Caco-2 (cell line): ENCODE results near the gene FMN1. TPM values are rescaled to one million over a fixed set of nuclear protein-coding genes. Genes with fewer than 3 reads are reported as not detected.

Experiments
- BruUV-seq: library from RNA; stranded (reverse); fragments of 400-500 nt; replicated peaks from 2 replicates; lab custom pipeline; 2021; lab: Mats Ljungman, UMichigan
- CTCF ChIA-PET: fragments of 300-600 bp; sonication (Branson Sonifier 250); formaldehyde crosslinking; loops from one replicate; lab custom pipeline; 2022; ENCODE audit warnings: antibody characterized with exemption; lab: Charles Lee
- POLR2A ChIA-PET: fragments of 300-600 bp; sonication (Branson Sonifier 250); formaldehyde crosslinking; loops from one replicate; lab custom pipeline; 2022; ENCODE audit warnings: antibody characterized with exemption; lab: Charles Lee
- DNase-seq, 2 experiments: peaks; one replicate each; pipeline versions ENCODE4 v3.0.0 to v3.0.0-alpha.2; 2020 to 2022
- H3K27me3 ChIP-seq: replicated peaks from 2 replicates; pipeline ENCODE4 v1.6.0; 2011; ENCODE audit warnings: low read length; ENCODE audit not compliant: control insufficient read depth, insufficient read depth
- H3K36me3 ChIP-seq: 2 replicates; pipeline ENCODE4 v1.5.1; 2011; ENCODE audit warnings: low read length; ENCODE audit not compliant: control insufficient read depth, insufficient read depth
- H3K4me1 ChIP-seq: fragments of 250-450 bp; sonication (Bioruptor Pico); 2 replicates; pipeline ENCODE4 v1.5.1; 2020; ENCODE audit warnings: mild to moderate bottlenecking
- H3K4me3 ChIP-seq: 2 replicates; pipeline ENCODE4 v1.5.1; 2011; ENCODE audit warnings: low read depth, mild to moderate bottlenecking, control low read depth, low read length
- H3K9me3 ChIP-seq: fragments of 250-450 bp; sonication (Bioruptor Pico); 2 replicates; pipeline ENCODE4 v1.5.1; 2020; ENCODE audit warnings: mild to moderate bottlenecking, moderate library complexity
- H3K27ac Mint-ChIP-seq: one replicate; pipeline ENCODE4 v1.8.0; 2022; ENCODE audit warnings: mixed read lengths; ENCODE audit not compliant: unreplicated experiment
- H3K27me3 Mint-ChIP-seq: one replicate; pipeline ENCODE4 v1.8.0; 2022; ENCODE audit warnings: mixed read lengths; ENCODE audit not compliant: insufficient read depth, unreplicated experiment
- H3K36me3 Mint-ChIP-seq: one replicate; pipeline ENCODE4 v1.8.0; 2022; ENCODE audit warnings: mild to moderate bottlenecking, mixed read lengths; ENCODE audit not compliant: insufficient read depth, unreplicated experiment
- H3K4me1 Mint-ChIP-seq: one replicate; pipeline ENCODE4 v1.8.0; 2022; ENCODE audit warnings: low read depth, mixed read lengths; ENCODE audit not compliant: unreplicated experiment
- H3K4me3 Mint-ChIP-seq: one replicate; pipeline ENCODE4 v1.8.0; 2022; ENCODE audit warnings: mild to moderate bottlenecking, moderate library complexity, mixed read lengths; ENCODE audit not compliant: unreplicated experiment
- H3K9me3 Mint-ChIP-seq: one replicate; pipeline ENCODE4 v1.8.0; 2022; ENCODE audit warnings: mixed read lengths; ENCODE audit not compliant: unreplicated experiment
- CTCF ChIP-seq, 2 experiments: fragments of 200-600 bp in 1 of 2; IDR thresholded peaks; 1 replicate in 1 of 2; 2 replicates in 1 of 2; pipeline versions ENCODE4 v1.5.1 to v1.8.0; 2011 to 2022; ENCODE audit warnings: antibody characterized with exemption in 1 of 2, control low read depth in 1 of 2, inconsistent platforms in 1 of 2, low read depth in 1 of 2, low read length in 1 of 2, mild to moderate bottlenecking in 1 of 2, moderate library complexity in 1 of 2; ENCODE audit not compliant: insufficient read depth in 1 of 2, severe bottlenecking in 1 of 2, unreplicated experiment in 1 of 2
- intact Hi-C: fragments of 100-400 bp; cut with micrococcal nuclease; formaldehyde crosslinking; loops from one replicate; pipeline ENCODE4 v1.10.0; 2022; ENCODE audit not compliant: unreplicated experiment
- total RNA-seq: library from RNA; stranded (reverse); gene quantifications from 2 replicates; pipeline ENCODE4 v1.2.3, GENCODE V29; 2022

Gene FMN1
- total RNA-seq, 1 experiment from 2014 or later: 1.6 TPM

DNA sequence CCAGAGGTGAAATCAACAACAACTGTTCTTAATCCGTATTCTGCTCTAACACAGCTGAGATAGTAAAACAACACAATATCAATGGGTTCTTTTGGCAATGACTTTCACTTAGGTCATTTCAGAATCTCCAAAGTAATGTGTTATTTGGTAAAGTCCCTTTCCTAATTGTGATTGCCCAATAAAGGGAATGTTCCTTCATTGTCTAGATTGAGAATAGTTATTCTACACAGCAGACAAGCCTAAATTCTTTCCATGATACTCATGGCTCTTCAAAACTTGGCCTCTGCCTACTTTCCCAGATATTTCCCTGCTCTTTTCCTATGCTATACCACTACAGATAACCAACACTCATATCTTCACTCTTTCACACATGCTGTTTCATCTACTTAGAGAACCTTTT is 219.8 kb downstream of the FMN1 start:
- Histone ChIP-seq H3K27me3 (no peaks in the 10 kb centered on the region), H3K4me1 (no peaks in the 10 kb centered on the region), H3K36me3 (no peaks in the 10 kb centered on the region), H3K4me3 (no peak overlapping the region), H3K9me3 (no peaks in the 10 kb centered on the region; the same call in 1 of the 2 replicates)
- TF ChIP-seq CTCF (IDR thresholded peaks at IDR 0.05; ENCODE audit: insufficient read depth in 1 of 2, low read depth in 1 of 2, low read length in 1 of 2, severe bottlenecking in 1 of 2, unreplicated experiment in 1 of 2): no peak
- intact Hi-C loops: no loop called here
- DNase-seq: no peak
- peaks cover 6% of the 10 kb centered on the region for H3K27me3 Mint-ChIP-seq
- H3K9me3 Mint-ChIP-seq: no peaks in the 10 kb centered on the region
- no peaks in the 10 kb centered on the region for H3K4me1 Mint-ChIP-seq
- no TSS peak for BruUV-seq
- ChIA-PET POLR2A (no interaction called here), CTCF (no interaction called here)
- no peak overlapping the region for H3K27ac Mint-ChIP-seq
- H3K4me3 Mint-ChIP-seq: no peak overlapping the region
- H3K36me3 Mint-ChIP-seq: no peaks in the 10 kb centered on the region

- POLR2A ChIA-PET: no interaction called here
- H3K27me3 ChIP-seq: no peaks in the 10 kb centered on the region; the same call in 1 of the 2 replicates
- H3K4me1 ChIP-seq: no peaks in the 10 kb centered on the region
- no peaks in the 10 kb centered on the region for H3K36me3 ChIP-seq
- BruUV-seq: no TSS peak
- Mint-ChIP-seq H3K27me3 (peaks cover 6% of the 10 kb centered on the region), H3K36me3 (no peaks in the 10 kb centered on the region), H3K4me1 (no peaks in the 10 kb centered on the region), H3K27ac (no peak overlapping the region), H3K4me3 (no peak overlapping the region), H3K9me3 (no peaks in the 10 kb centered on the region)
- CTCF ChIA-PET: no interaction called here
- intact Hi-C loops: no loop called here
- no peak for TF ChIP-seq CTCF (IDR thresholded peaks at IDR 0.05; ENCODE audit: insufficient read depth in 1 of 2, low read depth in 1 of 2, low read length in 1 of 2, severe bottlenecking in 1 of 2, unreplicated experiment in 1 of 2)
- no peaks in the 10 kb centered on the region; the same call in 1 of the 2 replicates for H3K9me3 ChIP-seq
- H3K4me3 ChIP-seq: no peak overlapping the region
- DNase-seq: no peak
Observed at GRCh38 chr15:32972686-32973085, 221.8 kb downstream of the FMN1 start.

DNA sequence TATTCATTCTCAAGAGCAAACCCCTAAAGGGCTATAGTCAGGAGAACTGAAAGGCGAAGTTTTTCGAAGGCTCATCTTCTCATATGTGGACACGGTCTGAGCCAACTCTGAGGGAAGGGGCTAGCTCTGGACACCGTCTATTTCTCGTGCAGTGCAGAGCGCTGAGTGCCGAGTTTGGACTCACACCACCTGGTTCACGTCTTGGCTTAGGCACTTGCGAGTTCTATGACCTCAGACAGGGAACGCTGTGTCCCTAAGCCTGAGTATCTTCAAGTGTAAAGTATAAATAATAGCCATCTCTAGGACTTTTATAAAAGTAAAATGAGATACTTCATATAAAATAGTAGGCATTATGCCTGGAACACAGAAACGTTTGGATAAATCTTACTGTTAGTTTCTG is 223.7 kb downstream of the FMN1 start:
- DNase-seq: no peak
- Histone ChIP-seq H3K27me3 (no peaks in the 10 kb centered on the region; the same call in 1 of the 2 replicates), H3K4me1 (no peaks in the 10 kb centered on the region), H3K9me3 (no peaks in the 10 kb centered on the region), H3K36me3 (no peaks in the 10 kb centered on the region), H3K4me3 (no peak overlapping the region)
- H3K36me3 Mint-ChIP-seq: no peaks in the 10 kb centered on the region
- peaks cover 6% of the 10 kb centered on the region for H3K27me3 Mint-ChIP-seq
- no peaks in the 10 kb centered on the region for H3K4me1 Mint-ChIP-seq
- no peak overlapping the region for H3K4me3 Mint-ChIP-seq
- CTCF ChIA-PET: no interaction called here
- POLR2A ChIA-PET: no interaction called here
- H3K27ac Mint-ChIP-seq: no peak overlapping the region
- no peaks in the 10 kb centered on the region for H3K9me3 Mint-ChIP-seq
- no peak for TF ChIP-seq CTCF (IDR thresholded peaks at IDR 0.05; ENCODE audit: insufficient read depth in 1 of 2, low read depth in 1 of 2, low read length in 1 of 2, severe bottlenecking in 1 of 2, unreplicated experiment in 1 of 2)
- intact Hi-C loops: no loop called here
- no TSS peak for BruUV-seq
